ENCODE results near the gene HOXD11. TPM values are rescaled to one million over a fixed set of nuclear protein-coding genes. Genes with fewer than 3 reads are reported as not detected.

HOXD11 gene
- total RNA-seq, 1 donor from 2014 or later: 16.3 TPM

- no peak for TF ChIP-seq CTCF (IDR thresholded peaks at IDR 0.05; ENCODE audit: insufficient read depth, low read length, poor library complexity, severe bottlenecking)
- Histone ChIP-seq H3K4me3 (ENCODE audit: low read depth, low read length) (no peak overlapping the region), H3K36me3 (ENCODE audit: control insufficient read depth, insufficient read depth, low read length) (no peaks in the 10 kb centered on the region), H3K27me3 (ENCODE audit: control insufficient read depth, insufficient read depth, low read length) (peaks cover 89% of the 10 kb centered on the region)
- DNase-seq (ENCODE audit: low read depth): no peak
Observed at GRCh38 chr2:176080540-176081375, 26.3 kb upstream of the HOXD11 start.

DNA sequence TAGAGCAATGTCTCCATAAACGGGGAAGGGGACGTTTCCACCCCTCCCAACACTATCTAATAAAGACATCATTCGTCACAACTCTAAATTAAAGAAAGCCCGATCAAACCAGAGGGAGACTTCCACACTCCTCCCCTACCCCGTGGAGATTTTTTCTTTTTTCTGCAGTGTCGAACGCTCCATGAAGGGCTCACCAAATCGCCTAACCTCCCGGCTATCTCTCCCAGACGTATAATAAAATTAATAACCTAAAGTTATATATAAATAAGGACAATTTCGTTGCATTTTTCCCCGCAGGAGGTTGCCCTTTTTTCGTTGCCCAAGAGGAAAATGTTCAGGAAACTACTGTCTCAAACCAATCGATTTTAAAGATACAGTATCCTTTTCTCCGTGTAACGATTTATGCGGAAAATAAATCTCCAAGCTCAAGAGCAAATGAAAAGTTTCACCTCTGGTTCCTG is 25.7 kb upstream of the HOXD11 start:
- no peak for TF ChIP-seq CTCF (IDR thresholded peaks at IDR 0.05; ENCODE audit: insufficient read depth, low read length, poor library complexity, severe bottlenecking)

DNA sequence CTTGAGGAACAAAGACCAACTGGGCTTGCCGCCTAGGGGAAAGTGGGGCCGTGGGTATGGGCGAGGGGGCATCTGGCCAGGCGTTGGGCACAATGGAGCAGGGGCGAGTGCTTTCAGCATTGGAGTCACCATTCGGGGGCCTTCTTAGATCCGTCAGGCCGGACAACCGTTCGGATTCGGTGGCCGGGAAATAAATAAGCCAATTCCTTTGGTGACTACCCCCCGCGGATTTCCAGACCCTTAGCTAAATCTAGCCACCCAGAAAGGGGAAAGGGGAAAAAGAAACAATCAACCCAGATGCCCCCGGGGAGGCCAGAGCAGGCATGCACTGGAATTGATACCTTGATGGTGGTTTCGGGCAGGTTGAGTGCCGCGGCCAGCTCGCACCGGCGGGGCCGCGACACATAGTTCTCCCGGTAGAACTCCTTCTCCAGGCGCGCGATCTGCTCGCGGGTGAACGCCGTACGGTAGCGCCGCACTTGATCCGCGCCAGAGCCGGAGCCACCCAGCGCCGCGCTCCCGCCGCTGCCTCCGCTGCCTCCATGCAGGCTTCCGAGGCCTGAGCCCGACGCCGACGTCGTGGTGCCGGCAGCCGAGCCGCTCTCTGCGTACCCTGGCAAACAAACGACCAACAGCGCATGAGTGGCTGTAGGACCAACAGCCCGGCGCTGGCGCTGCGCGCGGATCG is 25.1 kb upstream of the HOXD11 start:
- no peak for DNase-seq (ENCODE audit: low read depth)
- TF ChIP-seq CTCF (IDR thresholded peaks at IDR 0.05; ENCODE audit: insufficient read depth, low read length, poor library complexity, severe bottlenecking): no peak
- no peaks in the 10 kb centered on the region for H3K36me3 ChIP-seq (ENCODE audit: control insufficient read depth, insufficient read depth, low read length)
- H3K27me3 ChIP-seq (ENCODE audit: control insufficient read depth, insufficient read depth, low read length): peaks cover 89% of the 10 kb centered on the region
- H3K4me3 ChIP-seq (ENCODE audit: low read depth, low read length): no peak overlapping the region

More for the DNA sequence above, 25.7 kb upstream of the HOXD11 start:
- H3K27me3 ChIP-seq (ENCODE audit: control insufficient read depth, insufficient read depth, low read length): peaks cover 90% of the 10 kb centered on the region
- no peaks in the 10 kb centered on the region for H3K36me3 ChIP-seq (ENCODE audit: control insufficient read depth, insufficient read depth, low read length)
- no peak overlapping the region for H3K4me3 ChIP-seq (ENCODE audit: low read depth, low read length)
- no peak for DNase-seq (ENCODE audit: low read depth)

DNA sequence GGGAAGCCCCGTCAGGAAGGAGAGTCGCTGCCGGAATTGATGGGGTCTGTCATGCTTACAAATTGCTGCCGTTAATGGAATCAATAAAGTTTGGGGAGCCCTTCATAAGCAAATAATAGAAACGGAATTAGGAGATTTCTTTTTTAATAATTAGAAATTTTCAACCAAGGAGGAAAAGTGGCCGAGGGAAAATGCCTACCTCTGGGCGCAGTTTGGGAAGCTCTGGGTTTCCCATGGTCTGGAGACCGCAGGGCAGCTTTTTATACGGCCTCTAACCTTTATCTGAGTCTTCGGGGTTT is 24.6 kb upstream of the HOXD11 start:
- Histone ChIP-seq H3K4me3 (ENCODE audit: low read depth, low read length) (no peak overlapping the region), H3K36me3 (ENCODE audit: control insufficient read depth, insufficient read depth, low read length) (no peaks in the 10 kb centered on the region), H3K27me3 (ENCODE audit: control insufficient read depth, insufficient read depth, low read length) (peaks cover 91% of the 10 kb centered on the region)
- no peak for DNase-seq (ENCODE audit: low read depth)
- no peak for TF ChIP-seq CTCF (IDR thresholded peaks at IDR 0.05; ENCODE audit: insufficient read depth, low read length, poor library complexity, severe bottlenecking)

DNA sequence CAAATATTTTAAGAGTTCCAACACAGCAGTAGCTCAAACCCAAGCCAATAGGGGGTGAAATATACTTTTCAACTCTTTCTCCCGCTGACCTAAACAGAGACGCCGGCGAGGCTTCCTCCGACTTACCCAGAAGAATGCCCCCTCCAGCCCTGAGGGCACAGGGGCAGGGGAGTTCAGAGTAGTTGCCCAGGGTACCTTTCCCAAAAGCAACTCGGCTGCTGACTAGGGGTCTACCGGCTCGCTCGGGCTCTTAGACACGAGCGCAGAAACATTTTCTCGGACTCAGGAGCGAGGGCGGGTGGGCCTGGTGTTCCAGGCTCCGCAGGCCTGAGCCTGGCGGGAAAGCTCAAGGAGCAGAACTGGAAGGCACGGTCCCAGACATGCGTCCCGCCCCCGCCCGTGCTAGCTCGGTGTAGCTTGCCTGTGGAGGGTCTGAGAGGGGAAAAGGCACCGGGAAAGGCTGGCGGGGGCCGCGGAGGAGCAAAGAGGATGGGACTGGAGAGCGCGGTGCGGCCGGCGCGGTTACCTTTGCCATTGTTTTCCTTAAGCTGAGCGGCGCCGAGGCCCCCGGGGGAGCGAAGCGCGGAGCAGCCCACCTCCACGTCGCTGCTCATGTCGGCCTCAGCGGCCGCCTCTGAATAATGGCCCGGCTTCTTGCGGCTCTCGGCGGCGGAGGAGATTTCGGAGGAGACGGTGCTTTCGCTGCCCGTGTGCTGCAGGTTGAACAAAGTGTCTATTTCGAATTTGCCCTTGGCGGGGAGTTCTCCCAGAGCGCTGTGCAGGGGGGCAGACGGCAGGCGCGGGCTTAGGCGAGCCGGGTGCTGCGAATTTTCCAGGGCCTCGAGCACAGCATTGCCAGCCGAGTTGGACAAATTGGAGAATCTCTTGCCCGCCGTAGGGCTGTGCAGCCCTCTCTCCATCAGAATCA is 24.0 kb upstream of the HOXD11 start:
- no peaks in the 10 kb centered on the region for H3K36me3 ChIP-seq (ENCODE audit: control insufficient read depth, insufficient read depth, low read length)
- no peak for DNase-seq (ENCODE audit: low read depth)
- TF ChIP-seq CTCF (IDR thresholded peaks at IDR 0.05; ENCODE audit: insufficient read depth, low read length, poor library complexity, severe bottlenecking): no peak
- H3K4me3 ChIP-seq (ENCODE audit: low read depth, low read length): no peak overlapping the region
- peaks cover 96% of the 10 kb centered on the region for H3K27me3 ChIP-seq (ENCODE audit: control insufficient read depth, insufficient read depth, low read length)
